GF-D8 (cell line): ENCODE measurements around the gene C19orf25.
A peak's percentile ranks its signal among the peaks of the same experiment; 100 is the strongest.

Experiments used
- DNase-seq: peaks from one replicate; lab custom pipeline; 2025; lab: John Stamatoyannopoulos, UW

Gene C19orf25

DNA sequence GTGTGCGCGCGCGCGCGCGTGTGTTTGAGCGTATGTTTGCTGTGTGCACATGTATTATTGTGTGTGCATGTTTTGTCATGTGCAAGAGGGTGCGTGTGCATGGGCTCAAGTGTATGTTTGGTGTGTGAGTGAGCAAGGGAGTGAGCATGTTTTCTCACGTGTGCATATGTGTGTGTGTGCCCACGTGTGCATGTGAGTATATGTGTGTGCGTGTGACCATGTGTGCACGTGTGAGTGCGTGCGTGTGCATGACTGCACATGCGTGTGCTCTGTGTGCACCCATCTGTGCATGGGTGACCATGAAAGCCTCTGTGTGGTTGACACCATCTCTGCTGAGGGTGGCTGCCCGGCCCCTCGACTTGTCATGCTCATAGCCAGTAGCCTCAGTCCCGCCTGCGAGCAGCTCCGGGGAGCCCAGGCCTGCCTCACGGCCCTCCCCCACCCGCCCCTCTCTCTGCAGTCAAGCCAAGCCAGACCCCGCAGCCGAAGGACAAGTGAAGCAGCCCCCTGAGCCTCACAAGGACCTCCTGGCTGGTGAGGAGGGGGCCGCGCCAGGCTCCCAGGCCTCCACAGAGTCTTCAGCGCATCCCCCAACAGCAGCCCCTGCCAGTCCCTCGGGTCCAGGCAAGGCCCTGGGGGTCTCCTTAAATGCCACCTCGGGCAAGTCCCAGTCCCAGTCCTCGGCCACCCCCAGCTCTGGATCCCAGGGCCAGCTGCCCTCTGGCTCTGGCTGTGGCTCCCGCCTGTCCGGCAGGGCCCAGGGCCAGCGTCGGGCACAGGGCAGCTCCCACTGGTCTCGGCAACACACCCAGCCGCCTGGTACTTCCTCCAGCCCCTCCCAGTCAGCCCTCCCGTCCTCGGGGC is 17.9 kb upstream of the C19orf25 start:
- DNase-seq: no peak

- DNase-seq: no peak
Measured at GRCh38 chr19:1495799-1496713, 17.0 kb upstream of the C19orf25 start.

DNA sequence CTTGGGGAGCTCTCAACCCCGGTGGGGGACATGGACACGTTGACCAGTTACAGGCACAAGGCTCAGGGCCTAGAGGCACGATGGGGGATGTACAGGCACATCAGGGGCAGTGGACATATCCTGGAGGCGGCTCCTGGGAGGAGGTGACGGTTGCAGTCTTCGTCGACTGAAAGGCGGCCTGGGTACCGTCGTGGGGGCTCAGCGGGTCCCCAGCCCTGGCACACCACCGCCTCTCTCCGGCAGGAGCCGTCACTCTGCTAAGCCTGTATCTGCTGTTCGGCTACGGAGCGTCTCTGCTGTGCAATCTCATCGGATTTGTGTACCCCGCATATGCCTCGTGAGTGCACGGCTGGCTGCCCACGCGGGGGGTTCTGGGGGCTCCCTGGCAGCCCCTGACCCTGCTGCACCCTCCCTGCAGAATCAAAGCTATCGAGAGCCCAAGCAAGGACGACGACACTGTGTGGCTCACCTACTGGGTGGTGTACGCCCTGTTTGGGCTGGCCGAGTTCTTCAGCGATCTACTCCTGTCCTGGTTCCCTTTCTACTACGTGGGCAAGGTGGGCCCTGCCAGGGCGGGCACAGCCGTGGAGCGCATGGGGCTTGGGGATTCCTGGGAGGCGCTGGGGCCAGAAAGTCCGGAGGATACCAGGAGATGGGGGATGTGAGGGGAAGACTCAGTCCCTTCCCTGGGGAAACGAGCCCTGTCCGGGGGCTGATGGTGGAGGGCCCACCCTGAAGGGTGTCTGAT is 16.2 kb upstream of the C19orf25 start:
- no peak for DNase-seq

GRCh38 chr19:1494115-1494815 is 15.2 kb upstream of the C19orf25 start:
- no peak for DNase-seq

DNA sequence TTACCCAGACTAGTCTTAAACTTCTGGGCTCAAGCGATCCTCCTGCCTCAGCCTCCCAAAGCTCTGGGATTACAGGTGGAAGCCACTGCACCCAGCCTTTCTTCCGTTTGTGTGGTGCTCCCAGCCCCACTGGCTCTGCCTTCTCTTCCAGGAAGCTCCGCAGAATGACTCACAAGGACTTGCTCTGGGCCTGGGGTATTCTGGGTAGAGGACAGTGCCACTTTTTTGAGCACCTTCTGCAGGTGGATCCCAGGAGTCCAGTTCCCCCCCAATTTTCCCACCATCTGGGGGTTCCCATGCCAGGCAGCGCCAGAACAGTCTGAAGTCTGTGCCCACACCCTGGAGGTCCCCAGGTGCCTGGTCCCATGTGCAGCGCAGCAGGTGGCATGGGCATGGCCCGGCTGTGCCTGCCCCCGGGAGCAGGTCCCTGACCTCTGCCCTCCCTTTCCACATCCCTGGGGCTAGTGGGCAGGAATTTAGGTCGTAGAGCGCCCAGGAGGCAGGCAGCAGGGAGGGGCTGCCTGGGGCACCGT is 13.5 kb upstream of the C19orf25 start:
- no peak for DNase-seq

- no peak for DNase-seq
Measured at GRCh38 chr19:1491849-1492170, 12.8 kb upstream of the C19orf25 start.

GRCh38 chr19:1491114-1491848 is 12.3 kb upstream of the C19orf25 start, which contains the start of gene REEP6:
Gene REEP6, plus strand, starts transcription at chr19:1491181. Its CDS starts 89 bp downstream, at chr19:1491270.
- DNase-seq: no peak

- DNase-seq: peak; percentile 97
Measured at GRCh38 chr19:1490311-1491113, 11.5 kb upstream of the C19orf25 start, which contains the start of gene PCSK4. Gene PCSK4, minus strand, starts transcription at chr19:1490350. Its CDS starts 4 bp downstream, at chr19:1490346.

GRCh38 chr19:1489463-1490310 is 10.7 kb upstream of the C19orf25 start:
- no peak for DNase-seq

DNA sequence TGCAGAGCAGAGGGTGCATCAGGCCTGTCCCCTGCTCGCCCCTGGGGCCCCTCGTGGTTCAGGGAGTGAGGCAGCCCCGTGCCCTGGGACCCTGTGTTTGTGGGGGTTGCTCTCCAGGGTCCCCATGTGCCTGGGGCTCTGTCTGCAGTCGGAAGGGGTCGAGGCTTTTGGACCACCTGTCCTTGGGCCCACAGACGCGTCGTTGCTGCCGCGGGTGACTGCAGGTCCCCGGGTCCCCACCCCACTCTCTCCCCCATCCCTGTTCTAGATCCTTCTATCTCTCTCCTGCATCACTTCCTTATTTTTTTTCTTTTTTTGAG is 9.2 kb upstream of the C19orf25 start:
- DNase-seq: no peak

GRCh38 chr19:1487576-1488281 is 8.7 kb upstream of the C19orf25 start:
- DNase-seq: no peak

GRCh38 chr19:1486720-1487575 is 7.9 kb upstream of the C19orf25 start:
- no peak for DNase-seq

DNA sequence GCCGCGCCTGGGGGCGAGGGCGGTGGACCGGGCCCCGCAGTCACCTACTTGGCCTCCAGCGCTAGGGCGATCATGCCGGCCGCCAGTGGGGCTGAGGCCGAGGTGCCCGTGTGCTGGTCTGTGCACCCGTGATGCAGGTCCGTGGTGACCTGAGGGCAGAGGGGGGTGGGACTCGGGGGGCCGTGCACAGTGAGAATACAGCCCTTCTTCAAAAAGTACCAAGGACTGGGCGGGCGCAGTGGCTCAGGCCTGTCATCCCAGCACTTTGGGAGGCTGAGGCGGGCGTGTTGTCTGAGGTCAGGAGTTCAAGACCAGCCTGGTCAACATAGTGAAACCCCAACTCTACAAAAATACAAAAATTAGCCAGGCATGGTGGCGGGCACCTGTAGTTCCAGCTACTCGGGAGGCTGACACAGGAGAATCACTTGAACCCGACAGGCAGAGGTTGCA is 5.0 kb upstream of the C19orf25 start:
- no peak for DNase-seq

- DNase-seq: no peak
Measured at GRCh38 chr19:1483131-1483978, 4.3 kb upstream of the C19orf25 start.

GRCh38 chr19:1482361-1483130 is 3.5 kb upstream of the C19orf25 start:
- no peak for DNase-seq
